Activated CD4-positive, alpha-beta T cell treated with anti-CD3 and anti-CD28 coated beads for 4 hours (primary cell): ENCODE data around the gene BAIAP2.

Source experiments
- DNase-seq, 2 donors: peaks; one replicate each; pipeline ENCODE4 v3.0.0-alpha.2; 2020

Gene BAIAP2

GRCh38 chr17:81093619-81094508 lies 58.9 kb downstream of the BAIAP2 start:
- no peak for DNase-seq

GRCh38 chr17:81094509-81095382 lies 59.8 kb downstream of the BAIAP2 start:
- DNase-seq: peak; percentile 87 to 99

GRCh38 chr17:81095383-81095762 lies 60.4 kb downstream of the BAIAP2 start:
- DNase-seq: peak; percentile 36 to 43

GRCh38 chr17:81096741-81097133 lies 61.8 kb downstream of the BAIAP2 start:
- no peak for DNase-seq

- peak; percentile 78 to 81 for DNase-seq
These were observed 62.4 kb downstream of the BAIAP2 start for GRCh38 chr17:81097134-81097942.

- DNase-seq: no peak
These were observed 63.0 kb downstream of the BAIAP2 start for GRCh38 chr17:81097943-81098308.

GRCh38 chr17:81099888-81100287 lies 64.9 kb downstream of the BAIAP2 start:
- no peak for DNase-seq

- DNase-seq: no peak
These were observed 65.7 kb downstream of the BAIAP2 start for GRCh38 chr17:81100668-81101067.

GRCh38 chr17:81101614-81102306 lies 66.8 kb downstream of the BAIAP2 start:
- peak; percentile 84 to 88 for DNase-seq

GRCh38 chr17:81102352-81102751 lies 67.4 kb downstream of the BAIAP2 start:
- DNase-seq: no peak

GRCh38 chr17:81102869-81103268 lies 67.9 kb downstream of the BAIAP2 start:
- no peak for DNase-seq

- DNase-seq: no peak
These were observed 68.4 kb downstream of the BAIAP2 start for GRCh38 chr17:81103379-81103778.

GRCh38 chr17:81106716-81107115 lies 71.8 kb downstream of the BAIAP2 start:
- no peak for DNase-seq

- no peak for DNase-seq
These were observed 73.3 kb downstream of the BAIAP2 start for GRCh38 chr17:81108220-81108619.

- no peak for DNase-seq
These were observed 75.0 kb downstream of the BAIAP2 start for GRCh38 chr17:81109957-81110356.

- no peak for DNase-seq
These were observed 75.6 kb downstream of the BAIAP2 start for GRCh38 chr17:81110488-81111040.

GRCh38 chr17:81111066-81111465 lies 76.1 kb downstream of the BAIAP2 start:
- no peak for DNase-seq

- DNase-seq: no peak
These were observed 77.5 kb downstream of the BAIAP2 start for GRCh38 chr17:81112450-81112849.

GRCh38 chr17:81113158-81113724 lies 78.3 kb downstream of the BAIAP2 start:
- DNase-seq: no peak

- no peak for DNase-seq
These were observed 79.6 kb downstream of the BAIAP2 start for GRCh38 chr17:81114351-81115093.

GRCh38 chr17:81115219-81115618 lies 80.3 kb downstream of the BAIAP2 start:
- DNase-seq: no peak
